HS-5 (cell line): ENCODE measurements around the gene C10orf67.
"Not testable (repeated sequence)": the region's sequence is repeated elsewhere in the genome, so short reads cannot be mapped to it uniquely, and the experiment has no call there.

Experiments used
- DNase-seq: peaks from one replicate; pipeline ENCODE4 v3.0.0-alpha.2; 2012; ENCODE audit warnings: low read depth

The C10orf67 gene

DNA sequence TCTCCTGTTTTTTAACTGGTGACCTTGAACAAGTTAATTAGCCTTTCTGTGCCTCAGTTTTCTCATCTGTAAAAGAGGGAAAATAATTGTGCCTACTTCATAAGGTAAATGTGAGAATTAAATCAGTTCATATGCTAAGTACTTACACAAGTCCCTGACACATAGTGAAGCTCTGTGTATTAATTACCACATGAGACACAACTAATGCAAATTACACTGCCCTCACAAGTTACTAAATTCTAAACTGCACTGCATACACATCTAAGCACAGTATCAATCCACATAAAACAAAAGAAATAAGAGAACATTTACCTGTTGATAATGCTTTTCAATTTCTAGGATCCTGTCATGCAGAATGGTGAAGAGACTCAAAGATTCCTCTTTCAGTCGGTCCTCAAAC is 22.5 kb downstream of the C10orf67 start:
- no peak for DNase-seq

DNA sequence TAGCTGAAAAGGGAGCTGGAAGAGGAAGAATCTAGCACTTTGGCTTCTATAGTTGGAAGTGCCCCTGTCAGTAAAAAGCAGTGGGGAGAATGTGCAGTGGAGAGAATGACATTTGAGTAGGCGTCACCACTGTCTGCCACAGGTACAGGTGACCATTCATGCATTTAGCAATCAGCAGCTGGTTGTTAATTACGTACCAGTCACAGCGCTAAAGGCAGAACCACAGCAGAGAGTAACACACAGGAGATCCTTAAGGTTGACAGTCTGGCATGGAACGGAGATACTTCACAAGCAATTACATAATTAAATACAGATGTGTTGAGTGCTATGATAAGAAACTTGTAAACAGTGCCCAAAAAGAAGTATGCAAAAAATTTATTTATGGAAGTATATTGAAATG is 24.8 kb downstream of the C10orf67 start:
- DNase-seq, result no peak

DNA sequence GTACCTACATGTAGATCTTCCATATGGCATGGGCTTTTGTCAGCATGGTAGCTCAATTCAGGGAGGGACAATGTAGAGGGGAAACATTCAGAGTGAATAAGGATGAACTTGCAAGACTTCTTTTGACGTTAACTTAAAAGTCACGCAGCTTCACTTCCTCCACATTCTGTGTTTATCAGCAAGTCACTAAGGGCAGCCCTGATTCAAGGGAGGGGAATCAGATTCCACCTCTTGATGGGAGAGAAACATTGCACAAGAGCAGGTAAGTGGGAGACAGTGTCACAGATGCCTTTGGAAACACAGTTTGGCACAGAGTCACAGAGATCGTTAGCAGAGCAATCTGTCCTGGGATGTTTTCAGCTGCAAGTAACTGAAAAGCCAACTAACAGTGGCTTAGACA is 26.2 kb downstream of the C10orf67 start:
- DNase-seq, result no peak

DNA sequence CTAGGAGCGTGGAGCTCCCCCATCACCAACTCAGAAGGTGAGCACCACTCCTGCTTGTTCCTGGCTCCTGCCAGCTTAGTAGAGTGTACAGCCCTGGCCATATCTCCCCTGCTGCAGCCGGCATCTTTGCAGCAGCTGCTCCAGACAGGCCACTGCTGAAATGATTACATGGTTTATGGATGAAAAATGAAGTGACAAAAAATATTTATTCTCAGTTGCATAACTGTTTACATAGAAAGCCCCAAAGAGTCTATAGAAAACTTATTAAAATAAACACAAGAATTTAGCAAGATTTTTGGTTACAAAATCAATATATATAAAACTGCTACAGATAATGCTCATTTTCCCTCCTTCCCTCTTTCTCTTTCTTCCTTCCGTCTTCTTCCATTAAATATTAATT is 27.2 kb downstream of the C10orf67 start:
- DNase-seq, result no peak

DNA sequence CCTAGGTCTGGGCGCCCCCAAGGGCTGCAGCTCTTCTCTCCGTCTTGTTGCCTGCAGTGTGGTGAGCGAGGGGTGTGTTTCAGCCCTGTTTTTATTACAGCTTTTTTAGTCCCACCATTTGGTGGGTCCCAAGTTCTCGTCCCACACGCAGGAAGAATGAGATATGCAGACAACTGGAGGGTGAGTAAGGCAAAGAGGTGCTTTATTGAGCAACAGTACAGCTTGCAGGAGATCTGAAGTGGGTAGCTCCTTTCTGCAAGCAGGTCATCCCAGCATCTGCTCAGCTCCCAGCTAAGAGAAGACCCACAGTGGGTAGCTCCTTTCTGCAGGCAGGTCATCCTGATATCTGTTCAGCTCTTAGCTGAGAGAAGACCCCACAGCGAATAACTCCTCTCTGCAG is 28.2 kb downstream of the C10orf67 start:
- DNase-seq, result no peak

DNA sequence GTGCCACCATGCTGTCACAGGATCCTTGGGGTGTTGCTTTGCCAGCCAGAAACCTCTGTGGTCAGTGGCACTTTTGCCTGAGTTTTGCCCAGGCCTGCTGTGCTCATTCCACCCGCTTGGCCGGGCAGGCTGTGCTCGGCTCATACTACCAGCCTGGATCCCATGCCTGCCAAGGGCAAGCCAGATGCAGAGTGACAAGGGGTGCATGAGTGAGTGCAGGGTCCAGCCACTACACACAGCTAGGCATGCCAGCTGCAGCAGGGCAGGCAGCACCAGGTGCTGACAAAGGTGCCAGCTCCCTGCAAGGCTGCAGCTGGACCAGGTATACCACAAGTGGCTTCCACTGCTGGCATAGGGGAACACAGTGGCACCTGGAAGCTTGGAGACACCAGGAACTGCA is 28.6 kb downstream of the C10orf67 start:
- no peak for DNase-seq

DNA sequence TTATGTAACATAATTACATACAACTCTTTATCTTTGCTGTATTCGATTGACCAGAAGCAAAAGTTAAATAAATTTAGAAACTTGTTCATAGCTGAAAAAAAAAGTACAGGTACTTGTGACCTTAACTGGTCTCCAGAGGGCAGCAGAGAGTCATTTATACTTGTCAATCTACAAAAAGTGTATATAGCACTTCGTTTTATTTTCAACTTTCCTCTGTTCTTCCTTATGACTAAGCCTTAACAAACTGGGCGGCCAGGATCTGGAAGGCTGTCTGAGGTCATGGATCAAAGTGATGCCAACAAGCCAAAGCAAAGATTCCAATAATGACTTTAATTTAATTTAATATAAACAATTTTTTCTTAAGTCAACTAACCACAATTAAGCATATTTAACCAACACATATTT is 29.8 kb downstream of the C10orf67 start:
- DNase-seq, result peak; percentile 42

- DNase-seq, result no peak
Observed at GRCh38 chr10:23311034-23311433, 33.6 kb downstream of the C10orf67 start.

- DNase-seq, result no peak
Observed at GRCh38 chr10:23310404-23310803, 34.2 kb downstream of the C10orf67 start.

DNA sequence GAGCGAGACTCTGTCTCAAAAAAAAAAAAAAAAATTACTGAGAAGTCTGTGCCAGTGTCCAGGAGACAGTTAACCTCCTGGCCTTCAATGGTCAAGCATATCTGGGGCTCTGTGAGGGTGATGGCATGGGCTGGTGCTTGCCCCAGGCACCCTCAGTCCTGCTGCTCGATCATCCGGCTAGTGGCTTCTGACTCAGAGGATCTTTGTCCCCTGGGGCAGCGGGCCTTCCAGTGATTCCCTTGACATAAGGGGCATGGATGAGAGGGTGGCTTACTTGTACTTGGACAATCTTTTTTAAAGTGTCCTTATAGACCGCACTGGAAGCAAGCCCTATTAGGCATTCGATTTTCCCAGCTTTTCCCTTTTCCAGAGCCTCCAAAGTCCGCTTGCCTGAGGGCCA is 44.6 kb downstream of the C10orf67 start:
- DNase-seq, result not testable (repeated sequence)

GRCh38 chr10:23294638-23295247 is 49.9 kb downstream of the C10orf67 start:
- no peak for DNase-seq

DNA sequence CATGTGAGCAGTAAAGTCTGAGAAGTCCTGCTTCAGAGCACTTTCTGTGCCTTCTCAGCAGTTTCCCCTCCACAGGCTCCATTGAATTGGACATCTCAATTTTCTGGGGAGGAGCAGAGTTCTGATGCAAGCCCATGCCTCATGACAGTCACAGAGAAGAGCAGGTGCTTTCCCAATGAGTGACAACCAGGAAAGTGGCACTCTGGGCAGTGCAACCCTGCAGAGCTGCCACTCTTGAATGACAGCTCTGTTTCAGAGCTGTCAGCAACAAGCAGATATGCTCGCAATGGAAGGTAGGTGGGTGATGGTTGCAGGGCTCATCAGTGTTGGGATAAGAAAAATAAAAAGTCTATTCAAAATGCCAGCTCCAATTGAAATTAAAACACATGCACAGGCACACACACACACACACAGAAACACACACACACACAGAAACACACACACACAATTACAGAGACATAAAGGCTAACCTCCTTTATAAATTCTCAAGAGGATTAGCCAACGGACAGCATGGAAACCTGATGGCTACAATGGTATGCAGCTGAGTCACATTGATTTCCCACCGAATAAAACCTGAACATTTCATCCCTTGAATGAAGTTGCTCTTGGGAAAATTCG is 50.5 kb downstream of the C10orf67 start:
- DNase-seq, result no peak

GRCh38 chr10:23293145-23293724 is 51.4 kb downstream of the C10orf67 start:
- DNase-seq, result peak; percentile 0

DNA sequence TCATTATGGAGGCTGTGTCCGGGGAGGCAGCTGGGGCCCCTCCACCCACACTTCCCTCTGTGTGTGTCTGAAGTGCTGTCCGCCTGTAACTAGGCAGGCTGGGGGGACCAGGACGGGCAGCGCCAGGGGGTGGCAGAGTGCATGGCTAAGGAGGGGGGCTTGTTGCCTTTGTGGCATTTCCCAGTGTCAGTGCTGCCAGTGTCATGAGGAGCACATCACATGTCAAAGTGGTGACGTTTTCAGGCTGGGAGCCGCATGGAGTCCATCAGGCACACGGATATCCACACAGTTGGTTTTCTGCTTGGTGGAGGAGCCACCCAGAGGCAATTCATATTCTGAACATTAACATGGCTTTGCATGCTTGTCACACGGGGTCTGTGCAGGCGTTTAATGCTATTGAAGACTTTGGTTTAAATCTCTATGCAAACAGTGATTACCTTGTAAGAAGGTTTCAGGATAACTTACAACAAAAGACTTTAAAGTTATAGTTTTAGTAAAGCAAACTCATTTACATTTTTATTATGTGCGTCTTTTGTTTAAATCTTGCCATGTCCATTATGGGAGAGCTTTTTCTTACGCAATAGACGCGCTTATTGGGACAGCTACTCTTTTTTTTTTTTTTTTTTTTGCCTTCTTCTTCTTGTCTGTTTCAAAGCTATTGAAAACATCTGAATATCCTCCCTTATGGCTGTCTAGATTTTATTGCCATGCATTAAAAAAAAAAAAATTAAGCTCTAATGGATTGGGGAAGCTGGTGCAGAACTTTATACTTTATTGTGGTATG is 52.9 kb downstream of the C10orf67 start:
- no peak for DNase-seq

- DNase-seq, result no peak
Observed at GRCh38 chr10:23284674-23285335, 59.8 kb downstream of the C10orf67 start.

DNA sequence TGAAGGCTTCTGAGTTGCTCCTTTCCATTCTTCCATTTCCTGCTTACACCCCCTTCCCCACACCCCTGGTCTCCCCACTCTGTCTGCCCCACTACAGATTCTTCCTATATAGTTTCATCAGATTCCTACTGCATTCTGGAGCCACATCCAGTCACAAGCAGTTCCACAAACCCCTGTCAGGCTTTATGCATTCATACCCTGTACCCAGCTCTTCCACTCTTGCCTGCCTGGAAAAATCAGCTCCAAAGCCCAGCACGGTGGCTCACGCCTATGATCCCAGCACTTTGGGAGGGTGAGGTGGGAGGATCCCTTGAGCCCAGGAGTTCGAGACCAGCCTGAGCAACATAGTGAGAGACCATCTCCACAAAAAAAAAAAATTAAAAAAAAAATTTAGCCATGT is 60.4 kb downstream of the C10orf67 start:
- no peak for DNase-seq

GRCh38 chr10:23283680-23284079 is 60.9 kb downstream of the C10orf67 start:
- no peak for DNase-seq

DNA sequence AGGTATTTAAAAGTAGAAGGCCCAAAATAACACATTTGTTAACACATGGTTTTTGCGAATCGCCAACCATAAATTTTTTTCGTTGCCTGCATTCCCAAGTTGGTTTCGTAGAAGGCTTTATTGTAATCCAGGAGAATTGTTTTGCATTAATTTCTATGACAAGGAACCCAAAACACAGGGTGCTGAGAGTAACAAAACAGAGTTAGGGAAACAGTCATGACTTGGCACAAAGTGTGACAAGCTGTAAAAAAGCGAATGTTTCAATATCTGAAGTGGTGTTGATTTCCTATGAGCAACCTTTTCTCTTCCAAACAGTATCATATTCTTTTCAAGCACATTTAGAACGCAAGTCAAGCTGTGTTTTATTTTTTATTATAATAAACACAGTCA is 63.6 kb downstream of the C10orf67 start:
- no peak for DNase-seq

GRCh38 chr10:23280419-23281043 is 64.1 kb downstream of the C10orf67 start:
- DNase-seq, result no peak

DNA sequence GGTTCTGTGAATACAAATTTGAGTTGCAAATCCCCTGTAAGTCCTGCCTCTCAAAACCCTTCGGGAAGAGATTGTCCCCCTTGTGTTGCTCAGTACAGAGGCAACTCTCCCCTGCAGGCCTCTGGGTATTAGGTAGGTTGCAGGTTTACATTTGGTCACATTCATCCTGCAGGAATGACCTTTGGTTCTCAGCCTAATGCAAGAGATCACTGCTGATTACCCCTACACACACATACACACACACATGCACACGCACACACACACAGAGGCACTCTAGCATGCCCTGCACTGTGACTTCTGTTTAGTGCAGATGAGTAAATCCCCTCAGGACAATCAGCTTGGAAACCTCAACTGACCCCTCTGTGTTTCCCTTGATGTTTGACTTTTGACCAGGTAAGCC is 69.2 kb downstream of the C10orf67 start:
- DNase-seq, result no peak

GRCh38 chr10:23274179-23274578 is 70.4 kb downstream of the C10orf67 start:
- DNase-seq, result not testable (repeated sequence)

DNA sequence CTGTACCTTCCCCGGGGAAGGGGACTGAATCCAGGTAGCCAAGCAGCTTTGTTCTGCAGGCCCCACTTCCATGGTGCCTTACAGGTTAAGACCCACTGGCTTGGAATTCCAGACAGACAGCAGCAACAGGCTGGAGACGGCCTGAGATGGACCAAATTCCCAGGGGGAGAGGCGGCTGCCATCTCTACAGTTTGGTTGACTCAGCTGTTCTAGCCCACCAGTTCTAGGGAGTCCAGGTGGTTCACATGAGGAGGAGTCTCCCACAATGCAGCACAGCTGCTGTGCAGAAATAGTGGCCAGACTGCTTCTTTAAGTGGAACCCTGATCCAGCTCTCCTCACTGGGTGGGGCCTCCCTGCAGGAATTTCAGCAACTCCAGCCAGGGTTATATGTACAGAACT is 74.1 kb downstream of the C10orf67 start:
- no peak for DNase-seq
